ENCODE data around the gene AHCTF1. TPM values are rescaled to one million over a fixed set of nuclear protein-coding genes. Genes with fewer than 3 reads are reported as not detected.

AHCTF1 gene
- total RNA-seq, 4 donors from 2014 or later = 26.9 to 38.4 (median 29.5) TPM

- WGBS, 2 donors = 81 to 87% methylated on average over 1 of the region's 1 CpG
- TF ChIP-seq, protein P1, sequence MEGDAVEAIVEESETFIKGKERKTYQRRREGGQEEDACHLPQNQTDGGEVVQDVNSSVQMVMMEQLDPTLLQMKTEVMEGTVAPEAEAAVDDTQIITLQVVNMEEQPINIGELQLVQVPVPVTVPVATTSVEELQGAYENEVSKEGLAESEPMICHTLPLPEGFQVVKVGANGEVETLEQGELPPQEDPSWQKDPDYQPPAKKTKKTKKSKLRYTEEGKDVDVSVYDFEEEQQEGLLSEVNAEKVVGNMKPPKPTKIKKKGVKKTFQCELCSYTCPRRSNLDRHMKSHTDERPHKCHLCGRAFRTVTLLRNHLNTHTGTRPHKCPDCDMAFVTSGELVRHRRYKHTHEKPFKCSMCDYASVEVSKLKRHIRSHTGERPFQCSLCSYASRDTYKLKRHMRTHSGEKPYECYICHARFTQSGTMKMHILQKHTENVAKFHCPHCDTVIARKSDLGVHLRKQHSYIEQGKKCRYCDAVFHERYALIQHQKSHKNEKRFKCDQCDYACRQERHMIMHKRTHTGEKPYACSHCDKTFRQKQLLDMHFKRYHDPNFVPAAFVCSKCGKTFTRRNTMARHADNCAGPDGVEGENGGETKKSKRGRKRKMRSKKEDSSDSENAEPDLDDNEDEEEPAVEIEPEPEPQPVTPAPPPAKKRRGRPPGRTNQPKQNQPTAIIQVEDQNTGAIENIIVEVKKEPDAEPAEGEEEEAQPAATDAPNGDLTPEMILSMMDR (IDR thresholded peaks at IDR 0.05) = no peak
- TF ChIP-seq POLR2A (IDR thresholded peaks at IDR 0.05) = no peak
- no peak overlapping the region for H3K4me3 ChIP-seq (ENCODE audit: low read depth, poor library complexity, severe bottlenecking)
- DNase-seq (ENCODE audit: low spot score in 2 of 2) = no peak
- intact Hi-C loops (cut with DNase I; ENCODE audit: low total_unique reads) = no loop called here
Measured at GRCh38 chr1:246907472-246907871, 24.3 kb downstream of the AHCTF1 start.

DNA sequence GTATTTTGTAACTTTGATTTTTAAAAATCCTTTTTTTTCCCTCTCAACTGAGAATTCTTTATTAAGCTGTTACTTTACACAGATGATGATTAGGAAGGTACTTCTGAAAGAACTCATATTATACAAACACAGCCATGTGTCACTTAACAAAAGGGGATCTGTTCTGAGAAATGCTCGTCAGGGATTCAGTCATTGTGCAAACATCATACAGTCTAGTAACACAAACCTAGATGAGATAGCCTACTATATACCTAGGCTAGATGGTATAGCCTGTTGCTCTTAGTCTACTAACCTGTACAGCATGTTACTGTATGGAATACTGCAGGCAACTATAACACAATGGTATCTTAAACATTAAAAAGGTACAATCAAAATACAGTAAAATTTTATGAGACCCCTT lies 24.9 kb downstream of the AHCTF1 start:
- intact Hi-C loops (cut with DNase I; ENCODE audit: low total_unique reads) = no loop called here
- no peak overlapping the region for H3K4me3 ChIP-seq (ENCODE audit: low read depth, poor library complexity, severe bottlenecking)
- DNase-seq (ENCODE audit: low spot score in 2 of 2) = no peak
- 81 to 94% methylated on average over 1 of the region's 1 CpG for WGBS, 2 donors
- no peak for TF ChIP-seq POLR2A (IDR thresholded peaks at IDR 0.05)
- TF ChIP-seq, protein P1 (IDR thresholded peaks at IDR 0.05) = no peak

- 94 to 96% methylated on average over 5 of the region's 5 CpGs for WGBS, 2 donors
- no peak for TF ChIP-seq POLR2A (IDR thresholded peaks at IDR 0.05)
- TF ChIP-seq, protein P1 (IDR thresholded peaks at IDR 0.05) = no peak
- intact Hi-C loops (cut with DNase I; ENCODE audit: low total_unique reads) = no loop called here
- no peak for DNase-seq (ENCODE audit: low spot score in 2 of 2)
- H3K4me3 ChIP-seq (ENCODE audit: low read depth, poor library complexity, severe bottlenecking) = no peak overlapping the region
Measured at GRCh38 chr1:246901874-246902273, 29.9 kb downstream of the AHCTF1 start.

- intact Hi-C loops (cut with DNase I; ENCODE audit: low total_unique reads) = no loop called here
- H3K4me3 ChIP-seq (ENCODE audit: low read depth, poor library complexity, severe bottlenecking) = no peak overlapping the region
- 91 to 96% methylated on average over 5 of the region's 5 CpGs for WGBS, 2 donors
- DNase-seq (ENCODE audit: low spot score in 2 of 2) = no peak
- TF ChIP-seq, protein P1 (IDR thresholded peaks at IDR 0.05) = no peak
- no peak for TF ChIP-seq POLR2A (IDR thresholded peaks at IDR 0.05)
Measured at GRCh38 chr1:246897302-246897701, 34.4 kb downstream of the AHCTF1 start.

GRCh38 chr1:246893191-246893939 lies 38.4 kb downstream of the AHCTF1 start:
- intact Hi-C loops (cut with DNase I; ENCODE audit: low total_unique reads) = no loop called here
- WGBS, 2 donors = 91 to 94% methylated on average over 5 of the region's 5 CpGs
- H3K4me3 ChIP-seq (ENCODE audit: low read depth, poor library complexity, severe bottlenecking) = no peak overlapping the region
- DNase-seq (ENCODE audit: low spot score in 2 of 2) = no peak
- TF ChIP-seq, protein P1 (IDR thresholded peaks at IDR 0.05) = no peak
- TF ChIP-seq POLR2A (IDR thresholded peaks at IDR 0.05) = no peak

DNA sequence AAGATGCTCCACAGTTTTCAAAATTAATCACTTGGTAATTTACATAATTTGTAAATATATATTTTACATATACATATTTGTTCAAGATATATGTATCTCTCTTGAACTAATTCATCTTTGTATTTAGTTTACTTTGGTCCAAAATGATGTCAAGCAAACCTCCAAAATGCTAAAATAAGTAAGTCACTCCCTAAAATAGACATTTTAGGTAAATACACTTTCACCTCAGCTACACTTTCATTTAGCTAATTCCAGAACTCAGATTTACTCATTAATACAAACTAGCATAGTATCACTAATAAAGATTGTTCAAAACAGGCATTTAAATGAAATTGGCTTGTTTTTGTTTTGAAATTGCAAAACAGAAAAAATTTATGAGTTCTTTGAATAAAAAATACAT lies 40.6 kb downstream of the AHCTF1 start:
- H3K4me3 ChIP-seq (ENCODE audit: low read depth, poor library complexity, severe bottlenecking) = no peak overlapping the region
- intact Hi-C loops (cut with DNase I; ENCODE audit: low total_unique reads) = no loop called here
- DNase-seq (ENCODE audit: low spot score in 2 of 2) = no peak
- TF ChIP-seq, protein P1 (IDR thresholded peaks at IDR 0.05) = no peak
- no peak for TF ChIP-seq POLR2A (IDR thresholded peaks at IDR 0.05)
